H1 (cell line): ENCODE data around the gene CDKL5. TPM values are rescaled to one million over a fixed set of nuclear protein-coding genes. Genes with fewer than 3 reads are reported as not detected.

Experiments
- CTCF ChIA-PET: fragments of 300-600 bp; sonication (Branson Sonifier 250); formaldehyde crosslinking; loops from one replicate; lab custom pipeline; 2021; ENCODE audit not compliant: partially characterized antibody; lab: Charles Lee
- POLR2A ChIA-PET: fragments of 300-600 bp; sonication (Branson Sonifier 250); formaldehyde crosslinking; loops from one replicate; lab custom pipeline; 2021; ENCODE audit warnings: inconsistent platforms; ENCODE audit not compliant: partially characterized antibody; lab: Charles Lee
- DNase-seq, 2 experiments: peaks; one replicate each; pipeline versions ENCODE4 v3.0.0 to v3.0.0-alpha.2; 2010 to 2022; ENCODE audit warnings: low spot score in 2 of 2, low read depth in 1 of 2, mixed read lengths in 1 of 2
- FAIRE-seq: peaks from 2 replicates; lab custom pipeline; 2011; peaks lifted over from hg19 to GRCh38; lab: Jason Lieb, UNC
- H2AFZ ChIP-seq: 2 replicates; pipeline ENCODE4 v1.8.1; 2012; ENCODE audit warnings: low read length, inconsistent platforms
- H2AK5ac ChIP-seq: 2 replicates; pipeline ENCODE4 v1.6.1; 2013; ENCODE audit warnings: low read depth, low read length
- H2BK120ac ChIP-seq: replicated peaks from 2 replicates; pipeline ENCODE3; 2013; ENCODE audit warnings: low read depth, low read length, inconsistent platforms
- H2BK12ac ChIP-seq: 2 replicates; pipeline ENCODE4 v1.6.1; 2013; ENCODE audit warnings: low read depth, low read length
- H2BK15ac ChIP-seq: 2 replicates; pipeline ENCODE4 v1.6.1; 2013; ENCODE audit warnings: low read length
- H2BK20ac ChIP-seq: 2 replicates; pipeline ENCODE4 v1.6.1; 2013; ENCODE audit warnings: low read length
- H2BK5ac ChIP-seq: 2 replicates; pipeline ENCODE4 v1.6.1; 2013; ENCODE audit warnings: low read depth, low read length
- H3K14ac ChIP-seq: 2 replicates; pipeline ENCODE4 v1.6.1; 2013; ENCODE audit warnings: inconsistent platforms; ENCODE audit not compliant: insufficient read length
- H3K18ac ChIP-seq: 2 replicates; pipeline ENCODE4 v1.6.1; 2013; ENCODE audit warnings: low read length; ENCODE audit errors: extremely low read depth
- H3K23ac ChIP-seq: 2 replicates; pipeline ENCODE4 v1.6.1; 2013; ENCODE audit warnings: inconsistent platforms; ENCODE audit not compliant: insufficient read length
- H3K23me2 ChIP-seq: 2 replicates; pipeline ENCODE4 v1.6.1; 2013; ENCODE audit warnings: low read depth, low read length
- H3K27ac ChIP-seq: 2 replicates; pipeline ENCODE4 v1.6.1; 2011; ENCODE audit warnings: low read depth, low read length, inconsistent platforms
- H3K27me3 ChIP-seq, 4 experiments: replicated peaks in 1 of 4; 1 replicate in 1 of 4; 2 replicates in 3 of 4; pipeline versions ENCODE4 v1.6.1 to v1.8.1; 2011 to 2013; ENCODE audit warnings: low read length in 3 of 4, mild to moderate bottlenecking in 3 of 4, inconsistent platforms in 2 of 4, mixed read lengths in 2 of 4, moderate library complexity in 1 of 4; ENCODE audit not compliant: control insufficient read depth in 3 of 4, insufficient read depth in 3 of 4; ENCODE audit errors: extremely low read depth in 1 of 4
- H3K36me3 ChIP-seq, 4 experiments: 2 replicates each; pipeline versions ENCODE4 v1.6.1 to v1.8.1; 2011 to 2013; ENCODE audit warnings: mild to moderate bottlenecking in 4 of 4, low read length in 3 of 4, moderate library complexity in 2 of 4, control low read depth in 1 of 4, inconsistent platforms in 1 of 4; ENCODE audit not compliant: insufficient read depth in 4 of 4, control insufficient read depth in 2 of 4
- H3K4ac ChIP-seq: replicated peaks from 2 replicates; pipeline ENCODE3; 2013; ENCODE audit warnings: low read length, low read depth, mixed read lengths, inconsistent platforms; ENCODE audit not compliant: insufficient read length
- H3K4me1 ChIP-seq, 4 experiments: replicated peaks in 1 of 4; 1 replicate in 1 of 4; 2 replicates in 3 of 4; pipeline versions ENCODE4 v1.6.1 to v1.8.1; 2011 to 2013; ENCODE audit warnings: low read length in 3 of 4, inconsistent platforms in 2 of 4, mixed read lengths in 1 of 4; ENCODE audit not compliant: insufficient read depth in 4 of 4, control insufficient read depth in 3 of 4
- H3K4me2 ChIP-seq, 2 experiments: 2 replicates each; pipeline versions ENCODE4 v1.6.1 to v1.8.1; 2011 to 2013; ENCODE audit warnings: low read depth in 2 of 2, low read length in 2 of 2, control low read depth in 1 of 2, inconsistent platforms in 1 of 2, mild to moderate bottlenecking in 1 of 2; ENCODE audit not compliant: insufficient read depth in 1 of 2
- H3K4me3 ChIP-seq, 4 experiments: fragments of 200-600, 300-600 bp in 1 of 4; sonication (generic), shearing (Covaris generic), sonication (Bioruptor Twin) in 1 of 4; 2 replicates each; pipeline versions ENCODE4 v1.5.1 to v1.8.1; 2011 to 2016; ENCODE audit warnings: low read length in 4 of 4, low read depth in 3 of 4, control low read depth in 2 of 4, inconsistent platforms in 2 of 4, mild to moderate bottlenecking in 2 of 4, mixed read lengths in 1 of 4, moderate library complexity in 1 of 4; ENCODE audit not compliant: insufficient read depth in 2 of 4; ENCODE audit errors: extremely low read depth in 1 of 4
- H3K56ac ChIP-seq: replicated peaks from 2 replicates; pipeline ENCODE3; 2013; ENCODE audit warnings: low read depth, mild to moderate bottlenecking, mixed read lengths, low read length, inconsistent platforms; ENCODE audit not compliant: insufficient read length
- H3K79me1 ChIP-seq: 2 replicates; pipeline ENCODE4 v1.6.1; 2013; ENCODE audit warnings: low read depth, low read length, control low read depth
- H3K79me2 ChIP-seq, 2 experiments: 2 replicates each; pipeline versions ENCODE4 v1.6.1 to v1.8.1; 2012 to 2013; ENCODE audit warnings: low read length in 2 of 2, mild to moderate bottlenecking in 2 of 2, inconsistent platforms in 1 of 2; ENCODE audit not compliant: insufficient read depth in 2 of 2, control insufficient read depth in 1 of 2
- H3K9ac ChIP-seq, 4 experiments: replicated peaks in 1 of 4; 1 replicate in 1 of 4; 2 replicates in 3 of 4; pipeline versions ENCODE4 v1.6.1 to v1.8.1; 2011 to 2013; ENCODE audit warnings: low read depth in 3 of 4, low read length in 3 of 4, control low read depth in 2 of 4, mild to moderate bottlenecking in 2 of 4, moderate library complexity in 2 of 4, inconsistent platforms in 1 of 4; ENCODE audit errors: extremely low read depth in 1 of 4
- H3K9me3 ChIP-seq, 2 experiments: 2 replicates each; pipeline versions ENCODE4 v1.6.1 to v1.8.1; 2012 to 2013; ENCODE audit warnings: mild to moderate bottlenecking in 2 of 2, moderate library complexity in 2 of 2, control low read depth in 1 of 2, inconsistent platforms in 1 of 2, low read depth in 1 of 2, low read length in 1 of 2, mixed read lengths in 1 of 2; ENCODE audit not compliant: insufficient read depth in 2 of 2
- H4K20me1 ChIP-seq, 2 experiments: replicated peaks in 1 of 2; 2 replicates each; pipeline versions ENCODE3 to v1.8.1; 2011 to 2013; ENCODE audit warnings: inconsistent platforms in 2 of 2, low read length in 2 of 2, mild to moderate bottlenecking in 1 of 2; ENCODE audit not compliant: insufficient read depth in 2 of 2, control insufficient read depth in 1 of 2
- H4K5ac ChIP-seq: 2 replicates; pipeline ENCODE4 v1.6.1; 2013; ENCODE audit warnings: low read length, low read depth, mixed read lengths, inconsistent platforms; ENCODE audit not compliant: insufficient read length
- H4K8ac ChIP-seq: 2 replicates; pipeline ENCODE4 v1.8.0; 2013; ENCODE audit warnings: mild to moderate bottlenecking, moderate library complexity, low read length, inconsistent platforms; ENCODE audit not compliant: insufficient read depth; ENCODE audit errors: extremely low read depth
- H4K91ac ChIP-seq: replicated peaks from 2 replicates; pipeline ENCODE3; 2013; ENCODE audit warnings: low read length, mixed read lengths, inconsistent platforms; ENCODE audit not compliant: insufficient read length
- ATF3 ChIP-seq: IDR thresholded peaks from 2 replicates; pipeline ENCODE4 v1.6.1; 2011; ENCODE audit warnings: low read depth, mild to moderate bottlenecking, low read length; ENCODE audit not compliant: insufficient read depth
- CTCF ChIP-seq, 3 experiments: IDR thresholded peaks; 1 replicate in 2 of 3; 2 replicates in 1 of 3; pipeline versions ENCODE4 v1.5.1 to v1.6.1; 2011; ENCODE audit warnings: low read length in 3 of 3, mild to moderate bottlenecking in 3 of 3, inconsistent platforms in 2 of 3, low read depth in 1 of 3, moderate library complexity in 1 of 3; ENCODE audit not compliant: insufficient read depth in 1 of 3; ENCODE audit errors: control extremely low read depth in 1 of 3
- NRF1 ChIP-seq: IDR thresholded peaks from 2 replicates; pipeline ENCODE4 v1.6.1; 2011; ENCODE audit warnings: mild to moderate bottlenecking, low read depth, low read length, improper control_type of control experiment
- PHF8 ChIP-seq: fragments of 200-600 bp; sonication (generic); conservative IDR thresholded peaks from 2 replicates; pipeline ENCODE4 v1.7.1; 2012; ENCODE audit warnings: low read depth, mild to moderate bottlenecking, inconsistent platforms, low read length, moderate library complexity
- POU5F1 ChIP-seq: IDR thresholded peaks from 2 replicates; pipeline ENCODE4 v1.6.1; 2011; ENCODE audit warnings: low read depth, mild to moderate bottlenecking, low read length, moderate library complexity
- RAD21 ChIP-seq, 2 experiments: IDR thresholded peaks in 1 of 2; conservative IDR thresholded peaks in 1 of 2; 2 replicates each; pipeline ENCODE4 v1.6.1; 2011; ENCODE audit warnings: low read depth in 2 of 2, low read length in 2 of 2, improper control_type of control experiment in 1 of 2, inconsistent platforms in 1 of 2, mild to moderate bottlenecking in 1 of 2, moderate library complexity in 1 of 2
- SIN3A ChIP-seq, 2 experiments: IDR thresholded peaks in 1 of 2; conservative IDR thresholded peaks in 1 of 2; 2 replicates each; pipeline ENCODE4 v1.6.1; 2011 to 2012; ENCODE audit warnings: low read length in 2 of 2, improper control_type of control experiment in 1 of 2, low read depth in 1 of 2, mild to moderate bottlenecking in 1 of 2
- SUZ12 ChIP-seq: fragments of 200-600 bp; sonication (generic); IDR thresholded peaks from 2 replicates; pipeline ENCODE4 v1.6.1; 2012; ENCODE audit warnings: mild to moderate bottlenecking, inconsistent platforms, low read length, moderate library complexity, mixed read lengths
- TEAD4 ChIP-seq: IDR thresholded peaks from 2 replicates; pipeline ENCODE4 v1.6.1; 2012; ENCODE audit warnings: low read depth, low read length, inconsistent platforms, mixed read lengths
- WGBS, 2 experiments: shearing (Covaris generic) in 1 of 2; methylation state at CpG; one replicate each; pipeline versions ENCODE4 v1.1.6 to v1.1.7; 2013 to 2015; ENCODE audit warnings: low lambda C conversion rate in 2 of 2, mixed read lengths in 2 of 2, inconsistent platforms in 1 of 2, low coverage in 1 of 2, missing lambda C conversion rate in 1 of 2; ENCODE audit not compliant: insufficient replicate concordance in 2 of 2, insufficient coverage in 1 of 2, insufficient read length in 1 of 2; ENCODE audit errors: extremely low coverage in 1 of 2, missing lambda C conversion rate in 1 of 2; 5-methylcytosine and 5-hydroxymethylcytosine counted together
- polyA plus RNA-seq, 7 experiments: library from polyadenylated mRNA; depleted of rRNA in 3 of 7; stranded (reverse) in 5 of 7; unstranded in 2 of 7; fragments of >200 nt in 5 of 7; fragments of 200-250 nt in 2 of 7; gene quantifications; 1 replicate in 5 of 7; 2 replicates in 1 of 7; 4 replicates in 1 of 7; pipeline versions ENCODE4 v1.2.1 to v1.2.3, GENCODE V29; 2011 to 2013; ENCODE audit warnings: missing spikeins in 2 of 7, mixed read lengths in 2 of 7
- total RNA-seq: library from RNA; stranded (reverse); fragmentation: NEBNext Ultra II Directional; extraction: Animal tissue kit (Norgen Biotek cat#: 25700); gene quantifications from 2 replicates; pipeline ENCODE4 v1.2.1, GENCODE V29; 2021

Gene CDKL5
- total and polyA plus RNA-seq, 2 of the 8 experiments (the other 6 are each of a cell fraction or from before 2014, with no cell fraction given), result 5.5 to 15.6 TPM

GRCh38 chrX:18390941-18391538, 34.4 kb upstream of the CDKL5 start:
- H3K27me3 ChIP-seq, result no peaks in the 10 kb centered on the region
- H2BK15ac ChIP-seq, result no peak overlapping the region
- ChIA-PET CTCF (interaction anchor here (0.5 to 1.5 kb wide), 3 partner anchors 275 to 968 kb away, joined by 3 to 7 read pairs (median 3); no protein-coding TSS in a partner anchor), POLR2A (no interaction called here)
- no peak overlapping the region for H2BK20ac ChIP-seq
- no peak overlapping the region for H2AK5ac ChIP-seq
- H3K23ac ChIP-seq, result no peak overlapping the region
- H3K4me3 ChIP-seq, result no peak overlapping the region
- H2AFZ ChIP-seq, result peak overlapping the region; percentile 32; the same call in 1 of the 2 replicates
- H4K91ac ChIP-seq, result no peak overlapping the region
- H3K79me2 ChIP-seq, result no peaks in the 10 kb centered on the region
- no peak overlapping the region for H2BK5ac ChIP-seq
- H3K27ac ChIP-seq, result no peak overlapping the region
- no peak overlapping the region for H3K4ac ChIP-seq
- no peaks in the 10 kb centered on the region for H3K9me3 ChIP-seq
- no peak overlapping the region for H2BK120ac ChIP-seq
- no peak overlapping the region for H3K4me2 ChIP-seq
- H4K5ac ChIP-seq, result no peak overlapping the region
- no peak overlapping the region for H2BK12ac ChIP-seq
- no peak overlapping the region for H4K8ac ChIP-seq
- H3K18ac ChIP-seq, result no peak overlapping the region
- FAIRE-seq, result peak; percentile 82
- no peaks in the 10 kb centered on the region for H4K20me1 ChIP-seq
- H3K79me1 ChIP-seq, result no peaks in the 10 kb centered on the region
- H3K23me2 ChIP-seq, result no peaks in the 10 kb centered on the region
- H3K56ac ChIP-seq, result no peak overlapping the region
- WGBS, 2 experiments, result 30% methylated on average over 8 of the region's 9 CpGs; no CpG with 5 or more reads in 1 of the 2 experiments
- no peaks in the 10 kb centered on the region; a peak in 1 of 7 replicates for H3K4me1 ChIP-seq
- no peak overlapping the region for H3K14ac ChIP-seq
- no peak overlapping the region for H3K9ac ChIP-seq
- DNase-seq, result peak in 1 of 2 experiments; percentile 54
- H3K36me3 ChIP-seq, result no peaks in the 10 kb centered on the region
- TF ChIP-seq RAD21 (IDR thresholded peaks at IDR 0.05 in 1 of 2, conservative IDR thresholded peaks at IDR 0.05 in 1 of 2; ENCODE audit: low read depth in 2 of 2, low read length in 2 of 2) (peak; percentile 71 to 73), TEAD4 (no peak), NRF1 (no peak), SUZ12 (no peak), PHF8 (no peak), CTCF (IDR thresholded peaks at IDR 0.05; ENCODE audit: control extremely low read depth in 1 of 3, insufficient read depth in 1 of 3, low read depth in 1 of 3, low read length in 3 of 3) (peak in 2 of 3 experiments; percentile 40 to 44; a peak in 2 of 4 replicates), POU5F1 (no peak), SIN3A (conservative IDR thresholded peaks at IDR 0.05 in 1 of 2, IDR thresholded peaks at IDR 0.05 in 1 of 2; ENCODE audit: low read depth in 1 of 2, low read length in 2 of 2) (no peak), ATF3 (no peak)
